Left ventricle myocardium superior (tissue), 1 donor: ENCODE data around the gene FAM240B. TPM values are rescaled to one million over a fixed set of nuclear protein-coding genes. Genes with fewer than 3 reads are reported as not detected.
A peak's percentile ranks its signal among the peaks of the same experiment; 100 is the strongest.

Experiments
- ATAC-seq: fragments of 200-7000 bp; cut with Tn5 transposase; one replicate; pipeline ENCODE4 v1.9.1; 2020; ENCODE audit warnings: mild to moderate bottlenecking, moderate library complexity
- DNase-seq: peaks from one replicate; pipeline ENCODE4 v3.0.0-alpha.2; 2020
- intact Hi-C: fragments of 100-400 bp; cut with micrococcal nuclease; formaldehyde crosslinking; loops from one replicate; pipeline ENCODE4 v1.11.0; 2022
- long read RNA-seq: library from polyadenylated mRNA; unstranded; transcript quantifications from one replicate; pipeline ENCODE4 v2.0.0, GENCODE V29; 2021
- total RNA-seq: library from RNA; stranded (reverse); fragmentation: NEBNext Ultra II Directional; extraction: Animal tissue kit (Norgen Biotek cat#: 25700); gene quantifications from one replicate; pipeline ENCODE4 v1.2.1, GENCODE V29; 2021
- donor health status: DM: no; HTN: yes; CAD: no; lungs with severe emphysema.

Gene FAM240B
- not detected for total RNA-seq
- long read RNA-seq = 0 reads

- DNase-seq (no peak), ATAC-seq (no peak)
- intact Hi-C loops = no loop called here
These were observed at the start of gene FAM240B for GRCh38 chr9:38720083-38720745. FAM240B (minus strand) TSS chr9:38720133; CDS start chr9:38703999, 16,134 bp downstream.

DNA sequence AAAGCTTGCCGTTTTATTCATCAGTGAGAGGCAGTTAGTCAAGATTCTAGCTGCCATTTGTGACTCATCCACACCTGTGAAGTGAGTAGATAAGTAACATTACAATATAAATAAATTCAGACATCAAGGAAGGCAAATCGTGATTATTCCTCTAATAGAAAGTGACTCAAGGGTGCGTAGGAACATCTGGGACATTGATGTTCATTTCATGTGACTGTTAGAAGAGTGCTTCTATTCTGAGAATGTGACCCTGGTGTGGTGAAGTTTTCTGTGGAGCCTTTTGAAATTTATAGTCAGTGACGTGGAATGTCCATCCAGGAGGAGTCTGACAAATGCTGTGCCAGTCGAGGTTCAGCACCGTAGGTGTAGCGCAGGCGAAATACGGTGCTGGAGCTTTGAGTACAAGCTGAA is 48.4 kb upstream of the FAM240B start:
- intact Hi-C loops = no loop called here
- peak; percentile 58 for ATAC-seq

GRCh38 chr9:38765101-38765500 is 45.2 kb upstream of the FAM240B start:
- DNase-seq = no peak
- no peak for ATAC-seq
- intact Hi-C loops = no loop called here

More for the DNA sequence above, 48.4 kb upstream of the FAM240B start:
- DNase-seq = no peak

GRCh38 chr9:38761999-38762398 is 42.1 kb upstream of the FAM240B start:
- ATAC-seq = no peak
- intact Hi-C loops = no loop called here

DNA sequence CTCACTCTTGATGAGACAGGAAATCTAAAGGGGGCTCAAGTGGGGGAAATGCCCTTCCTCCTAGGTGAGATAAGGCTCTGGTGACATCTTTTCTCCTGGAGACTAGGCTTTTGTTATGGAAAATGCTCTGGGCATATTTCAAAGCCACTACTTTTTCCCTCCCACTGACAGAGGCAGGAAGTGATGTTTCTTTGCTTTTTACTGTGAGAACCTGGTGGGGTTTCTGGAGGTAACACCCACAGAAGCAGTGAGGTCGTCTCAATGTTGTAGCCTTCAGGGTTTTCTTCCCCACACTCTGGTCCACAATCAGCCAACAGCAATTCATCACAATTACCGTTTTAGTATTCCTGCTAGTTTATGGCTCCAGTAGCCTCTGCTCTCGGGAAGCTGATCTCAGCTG is 41.4 kb upstream of the FAM240B start:
- no peak for DNase-seq
- intact Hi-C loops = no loop called here
- ATAC-seq = no peak

More at GRCh38 chr9:38761999-38762398, 42.1 kb upstream of the FAM240B start:
- no peak for DNase-seq

- ATAC-seq (no peak), DNase-seq (no peak)
- intact Hi-C loops = no loop called here
These were observed 36.8 kb upstream of the FAM240B start for GRCh38 chr9:38756702-38757101.

- DNase-seq = no peak
- intact Hi-C loops = no loop called here
- ATAC-seq = no peak
These were observed 28.0 kb upstream of the FAM240B start for GRCh38 chr9:38747941-38748340.

GRCh38 chr9:38747067-38747466 is 27.1 kb upstream of the FAM240B start:
- ATAC-seq (no peak), DNase-seq (no peak)
- intact Hi-C loops = no loop called here

- DNase-seq = no peak
- intact Hi-C loops = no loop called here
- ATAC-seq = no peak
These were observed 26.4 kb upstream of the FAM240B start for GRCh38 chr9:38746303-38746702.

- intact Hi-C loops = no loop called here
- DNase-seq (no peak), ATAC-seq (no peak)
These were observed 24.6 kb upstream of the FAM240B start for GRCh38 chr9:38744484-38744883.

DNA sequence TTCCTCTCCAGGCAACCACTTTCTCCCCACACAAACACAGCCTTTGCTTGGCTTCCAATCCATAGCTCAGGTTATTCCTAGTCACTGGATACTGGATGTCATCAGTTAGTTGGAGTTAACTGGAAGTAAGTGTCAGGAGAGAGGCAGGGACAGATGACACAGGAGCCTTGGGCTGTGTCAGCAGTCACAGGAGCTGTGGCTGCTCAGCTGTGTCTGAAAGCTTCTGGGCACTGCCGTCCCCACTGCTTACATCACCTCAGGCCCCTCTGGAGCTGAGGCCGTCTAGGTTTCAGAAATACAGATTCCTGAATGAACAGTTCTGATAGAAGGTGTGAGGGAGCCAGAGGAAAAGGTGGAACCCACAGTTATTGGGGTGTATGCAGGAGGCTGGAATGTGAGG is 17.3 kb upstream of the FAM240B start:
- no peak for ATAC-seq
- intact Hi-C loops = no loop called here
- DNase-seq = no peak

DNA sequence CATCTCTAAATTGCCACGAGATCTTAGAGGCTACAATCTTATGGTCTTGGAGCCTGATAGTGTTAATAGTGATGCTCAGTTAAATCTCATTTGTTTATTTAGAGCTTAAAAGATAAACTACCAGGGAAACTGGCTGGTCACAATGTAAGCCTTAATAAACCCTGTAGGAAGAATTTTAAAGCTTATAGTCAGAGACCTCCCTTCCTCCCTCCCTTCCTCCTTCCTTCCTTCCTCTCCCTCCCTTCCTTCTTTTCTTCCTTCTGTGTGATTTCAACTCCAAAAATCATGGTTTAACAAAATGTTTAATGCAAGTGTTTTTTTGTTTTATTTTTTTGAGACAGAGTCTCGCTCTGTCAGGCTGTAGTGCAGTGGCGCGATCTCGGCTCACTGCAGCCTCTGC is 14.9 kb upstream of the FAM240B start:
- ATAC-seq (no peak), DNase-seq (no peak)
- intact Hi-C loops = no loop called here

- ATAC-seq (no peak), DNase-seq (no peak)
- intact Hi-C loops = no loop called here
These were observed 13.6 kb upstream of the FAM240B start for GRCh38 chr9:38733503-38733902.

- intact Hi-C loops = no loop called here
These were observed 13.0 kb upstream of the FAM240B start for GRCh38 chr9:38732885-38733284.

GRCh38 chr9:38727497-38728001 is 7.6 kb upstream of the FAM240B start:
- ATAC-seq = peak; percentile 71
- no peak for DNase-seq
- intact Hi-C loops = no loop called here

More at GRCh38 chr9:38732885-38733284, 13.0 kb upstream of the FAM240B start:
- ATAC-seq (no peak), DNase-seq (no peak)

GRCh38 chr9:38724754-38725153 is 4.8 kb upstream of the FAM240B start:
- DNase-seq (no peak), ATAC-seq (no peak)
- intact Hi-C loops = no loop called here

GRCh38 chr9:38718148-38718547 is 1.8 kb downstream of the FAM240B start:
- ATAC-seq = no peak

DNA sequence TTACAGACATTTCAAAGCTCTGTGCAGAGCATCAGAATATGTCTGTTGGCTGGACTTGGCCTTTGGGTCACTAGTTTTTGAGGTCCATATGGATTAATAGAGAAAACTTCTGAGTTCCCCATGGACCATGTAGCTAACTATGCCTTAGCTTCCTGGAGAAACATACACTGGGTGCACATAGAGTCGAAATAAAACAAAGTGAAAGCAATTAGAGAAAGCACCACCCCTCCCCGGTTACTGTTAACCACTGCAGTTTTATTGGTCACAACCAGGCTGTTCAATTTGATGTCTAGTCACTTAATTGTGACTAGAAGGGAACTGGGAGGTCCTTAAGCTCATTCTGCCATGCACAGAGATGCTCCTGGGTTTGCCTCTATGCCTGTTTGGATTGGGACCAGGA is 4.2 kb downstream of the FAM240B start:
- DNase-seq (no peak), ATAC-seq (no peak)
- intact Hi-C loops = no loop called here

More at GRCh38 chr9:38718148-38718547, 1.8 kb downstream of the FAM240B start:
- DNase-seq = no peak
- intact Hi-C loops = no loop called here

DNA sequence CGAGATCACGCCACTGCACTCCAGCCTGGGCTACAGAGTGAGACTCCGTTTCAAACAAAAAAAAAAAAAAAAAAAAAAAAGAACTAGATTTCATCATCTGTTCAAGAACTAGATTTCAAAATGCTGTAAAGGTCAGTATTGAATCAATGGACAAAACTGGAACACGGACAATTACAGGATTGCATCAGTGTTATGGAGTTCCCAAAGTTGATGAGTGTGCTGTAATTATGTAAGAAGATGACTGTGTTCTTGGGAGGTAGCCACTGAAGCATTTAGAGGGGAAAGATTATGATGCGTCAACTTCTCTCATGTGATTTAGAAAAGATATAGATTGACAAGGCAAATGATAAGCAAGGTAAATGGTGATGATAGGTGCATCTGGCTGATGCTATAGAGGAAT is 6.5 kb downstream of the FAM240B start:
- DNase-seq (no peak), ATAC-seq (peak; percentile 95)
- intact Hi-C loops = no loop called here

DNA sequence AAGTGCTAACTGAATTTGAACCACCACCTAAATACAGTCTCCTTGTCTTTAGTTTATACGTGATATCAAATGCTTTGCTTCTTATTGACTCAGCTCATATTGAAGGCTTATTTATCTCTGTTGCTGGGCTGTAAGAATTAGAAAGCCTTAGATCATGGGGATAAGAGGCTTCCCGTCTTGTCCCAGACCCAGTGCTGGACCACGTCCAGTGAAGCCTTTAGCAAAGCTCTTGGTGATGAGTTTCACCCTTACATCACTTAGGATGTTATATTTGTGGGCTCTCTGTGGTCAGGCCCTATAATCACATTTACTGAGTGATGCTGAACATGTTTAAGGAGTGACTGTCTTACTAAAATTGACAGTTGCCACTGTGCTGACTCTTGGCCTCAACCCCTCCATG is 11.2 kb downstream of the FAM240B start:
- ATAC-seq (no peak), DNase-seq (no peak)
- intact Hi-C loops = loop anchor here (10.0 kb wide), 1 partner anchor 54 kb away; no protein-coding TSS in a partner anchor
